H1 (cell line): ENCODE data around the gene USP17L11. TPM values are rescaled to one million over a fixed set of nuclear protein-coding genes. Genes with fewer than 3 reads are reported as not detected.
"Not testable (repeated sequence)": the region's sequence is repeated elsewhere in the genome, so short reads cannot be mapped to it uniquely, and the experiment has no call there.

Experiments
- CTCF ChIA-PET: fragments of 300-600 bp; sonication (Branson Sonifier 250); formaldehyde crosslinking; loops from one replicate; lab custom pipeline; 2021; ENCODE audit not compliant: partially characterized antibody; lab: Charles Lee
- POLR2A ChIA-PET: fragments of 300-600 bp; sonication (Branson Sonifier 250); formaldehyde crosslinking; loops from one replicate; lab custom pipeline; 2021; ENCODE audit warnings: inconsistent platforms; ENCODE audit not compliant: partially characterized antibody; lab: Charles Lee
- DNase-seq, 2 experiments: peaks; one replicate each; pipeline versions ENCODE4 v3.0.0 to v3.0.0-alpha.2; 2010 to 2022; ENCODE audit warnings: low spot score in 2 of 2, low read depth in 1 of 2, mixed read lengths in 1 of 2
- FAIRE-seq: peaks from 2 replicates; lab custom pipeline; 2011; peaks lifted over from hg19 to GRCh38; lab: Jason Lieb, UNC
- H2AFZ ChIP-seq: 2 replicates; pipeline ENCODE4 v1.8.1; 2012; ENCODE audit warnings: low read length, inconsistent platforms
- H2AK5ac ChIP-seq: 2 replicates; pipeline ENCODE4 v1.6.1; 2013; ENCODE audit warnings: low read depth, low read length
- H2BK120ac ChIP-seq: replicated peaks from 2 replicates; pipeline ENCODE3; 2013; ENCODE audit warnings: low read depth, low read length, inconsistent platforms
- H2BK12ac ChIP-seq: 2 replicates; pipeline ENCODE4 v1.6.1; 2013; ENCODE audit warnings: low read depth, low read length
- H2BK15ac ChIP-seq: 2 replicates; pipeline ENCODE4 v1.6.1; 2013; ENCODE audit warnings: low read length
- H2BK20ac ChIP-seq: 2 replicates; pipeline ENCODE4 v1.6.1; 2013; ENCODE audit warnings: low read length
- H2BK5ac ChIP-seq: 2 replicates; pipeline ENCODE4 v1.6.1; 2013; ENCODE audit warnings: low read depth, low read length
- H3K14ac ChIP-seq: 2 replicates; pipeline ENCODE4 v1.6.1; 2013; ENCODE audit warnings: inconsistent platforms; ENCODE audit not compliant: insufficient read length
- H3K18ac ChIP-seq: 2 replicates; pipeline ENCODE4 v1.6.1; 2013; ENCODE audit warnings: low read length; ENCODE audit errors: extremely low read depth
- H3K23ac ChIP-seq: 2 replicates; pipeline ENCODE4 v1.6.1; 2013; ENCODE audit warnings: inconsistent platforms; ENCODE audit not compliant: insufficient read length
- H3K23me2 ChIP-seq: 2 replicates; pipeline ENCODE4 v1.6.1; 2013; ENCODE audit warnings: low read depth, low read length
- H3K27ac ChIP-seq: 2 replicates; pipeline ENCODE4 v1.6.1; 2011; ENCODE audit warnings: low read depth, low read length, inconsistent platforms
- H3K27me3 ChIP-seq, 4 experiments: replicated peaks in 1 of 4; 1 replicate in 1 of 4; 2 replicates in 3 of 4; pipeline versions ENCODE4 v1.6.1 to v1.8.1; 2011 to 2013; ENCODE audit warnings: low read length in 3 of 4, mild to moderate bottlenecking in 3 of 4, inconsistent platforms in 2 of 4, mixed read lengths in 2 of 4, moderate library complexity in 1 of 4; ENCODE audit not compliant: control insufficient read depth in 3 of 4, insufficient read depth in 3 of 4; ENCODE audit errors: extremely low read depth in 1 of 4
- H3K36me3 ChIP-seq, 4 experiments: 2 replicates each; pipeline versions ENCODE4 v1.6.1 to v1.8.1; 2011 to 2013; ENCODE audit warnings: mild to moderate bottlenecking in 4 of 4, low read length in 3 of 4, moderate library complexity in 2 of 4, control low read depth in 1 of 4, inconsistent platforms in 1 of 4; ENCODE audit not compliant: insufficient read depth in 4 of 4, control insufficient read depth in 2 of 4
- H3K4ac ChIP-seq: replicated peaks from 2 replicates; pipeline ENCODE3; 2013; ENCODE audit warnings: low read length, low read depth, mixed read lengths, inconsistent platforms; ENCODE audit not compliant: insufficient read length
- H3K4me1 ChIP-seq, 4 experiments: replicated peaks in 1 of 4; 1 replicate in 1 of 4; 2 replicates in 3 of 4; pipeline versions ENCODE4 v1.6.1 to v1.8.1; 2011 to 2013; ENCODE audit warnings: low read length in 3 of 4, inconsistent platforms in 2 of 4, mixed read lengths in 1 of 4; ENCODE audit not compliant: insufficient read depth in 4 of 4, control insufficient read depth in 3 of 4
- H3K4me2 ChIP-seq, 2 experiments: 2 replicates each; pipeline versions ENCODE4 v1.6.1 to v1.8.1; 2011 to 2013; ENCODE audit warnings: low read depth in 2 of 2, low read length in 2 of 2, control low read depth in 1 of 2, inconsistent platforms in 1 of 2, mild to moderate bottlenecking in 1 of 2; ENCODE audit not compliant: insufficient read depth in 1 of 2
- H3K4me3 ChIP-seq, 4 experiments: fragments of 200-600, 300-600 bp in 1 of 4; sonication (generic), shearing (Covaris generic), sonication (Bioruptor Twin) in 1 of 4; 2 replicates each; pipeline versions ENCODE4 v1.5.1 to v1.8.1; 2011 to 2016; ENCODE audit warnings: low read length in 4 of 4, low read depth in 3 of 4, control low read depth in 2 of 4, inconsistent platforms in 2 of 4, mild to moderate bottlenecking in 2 of 4, mixed read lengths in 1 of 4, moderate library complexity in 1 of 4; ENCODE audit not compliant: insufficient read depth in 2 of 4; ENCODE audit errors: extremely low read depth in 1 of 4
- H3K56ac ChIP-seq: replicated peaks from 2 replicates; pipeline ENCODE3; 2013; ENCODE audit warnings: low read depth, mild to moderate bottlenecking, mixed read lengths, low read length, inconsistent platforms; ENCODE audit not compliant: insufficient read length
- H3K79me1 ChIP-seq: 2 replicates; pipeline ENCODE4 v1.6.1; 2013; ENCODE audit warnings: low read depth, low read length, control low read depth
- H3K79me2 ChIP-seq, 2 experiments: 2 replicates each; pipeline versions ENCODE4 v1.6.1 to v1.8.1; 2012 to 2013; ENCODE audit warnings: low read length in 2 of 2, mild to moderate bottlenecking in 2 of 2, inconsistent platforms in 1 of 2; ENCODE audit not compliant: insufficient read depth in 2 of 2, control insufficient read depth in 1 of 2
- H3K9ac ChIP-seq, 4 experiments: replicated peaks in 1 of 4; 1 replicate in 1 of 4; 2 replicates in 3 of 4; pipeline versions ENCODE4 v1.6.1 to v1.8.1; 2011 to 2013; ENCODE audit warnings: low read depth in 3 of 4, low read length in 3 of 4, control low read depth in 2 of 4, mild to moderate bottlenecking in 2 of 4, moderate library complexity in 2 of 4, inconsistent platforms in 1 of 4; ENCODE audit errors: extremely low read depth in 1 of 4
- H3K9me3 ChIP-seq, 2 experiments: 2 replicates each; pipeline versions ENCODE4 v1.6.1 to v1.8.1; 2012 to 2013; ENCODE audit warnings: mild to moderate bottlenecking in 2 of 2, moderate library complexity in 2 of 2, control low read depth in 1 of 2, inconsistent platforms in 1 of 2, low read depth in 1 of 2, low read length in 1 of 2, mixed read lengths in 1 of 2; ENCODE audit not compliant: insufficient read depth in 2 of 2
- H4K20me1 ChIP-seq, 2 experiments: replicated peaks in 1 of 2; 2 replicates each; pipeline versions ENCODE3 to v1.8.1; 2011 to 2013; ENCODE audit warnings: inconsistent platforms in 2 of 2, low read length in 2 of 2, mild to moderate bottlenecking in 1 of 2; ENCODE audit not compliant: insufficient read depth in 2 of 2, control insufficient read depth in 1 of 2
- H4K5ac ChIP-seq: 2 replicates; pipeline ENCODE4 v1.6.1; 2013; ENCODE audit warnings: low read length, low read depth, mixed read lengths, inconsistent platforms; ENCODE audit not compliant: insufficient read length
- H4K8ac ChIP-seq: 2 replicates; pipeline ENCODE4 v1.8.0; 2013; ENCODE audit warnings: mild to moderate bottlenecking, moderate library complexity, low read length, inconsistent platforms; ENCODE audit not compliant: insufficient read depth; ENCODE audit errors: extremely low read depth
- H4K91ac ChIP-seq: replicated peaks from 2 replicates; pipeline ENCODE3; 2013; ENCODE audit warnings: low read length, mixed read lengths, inconsistent platforms; ENCODE audit not compliant: insufficient read length
- WGBS, 2 experiments: shearing (Covaris generic) in 1 of 2; methylation state at CpG; one replicate each; pipeline versions ENCODE4 v1.1.6 to v1.1.7; 2013 to 2015; ENCODE audit warnings: low lambda C conversion rate in 2 of 2, mixed read lengths in 2 of 2, inconsistent platforms in 1 of 2, low coverage in 1 of 2, missing lambda C conversion rate in 1 of 2; ENCODE audit not compliant: insufficient replicate concordance in 2 of 2, insufficient coverage in 1 of 2, insufficient read length in 1 of 2; ENCODE audit errors: extremely low coverage in 1 of 2, missing lambda C conversion rate in 1 of 2; 5-methylcytosine and 5-hydroxymethylcytosine counted together
- polyA plus RNA-seq, 7 experiments: library from polyadenylated mRNA; depleted of rRNA in 3 of 7; stranded (reverse) in 5 of 7; unstranded in 2 of 7; fragments of >200 nt in 5 of 7; fragments of 200-250 nt in 2 of 7; gene quantifications; 1 replicate in 5 of 7; 2 replicates in 1 of 7; 4 replicates in 1 of 7; pipeline versions ENCODE4 v1.2.1 to v1.2.3, GENCODE V29; 2011 to 2013; ENCODE audit warnings: missing spikeins in 2 of 7, mixed read lengths in 2 of 7
- total RNA-seq: library from RNA; stranded (reverse); fragmentation: NEBNext Ultra II Directional; extraction: Animal tissue kit (Norgen Biotek cat#: 25700); gene quantifications from 2 replicates; pipeline ENCODE4 v1.2.1, GENCODE V29; 2021

Gene USP17L11
- total and polyA plus RNA-seq, 2 of the 8 experiments (the other 6 are each of a cell fraction or from before 2014, with no cell fraction given) = not detected

- CTCF ChIA-PET, H3K14ac ChIP-seq, H3K23me2 ChIP-seq, H2AFZ ChIP-seq, H3K27me3 ChIP-seq, H3K9me3 ChIP-seq, H3K36me3 ChIP-seq, H3K27ac ChIP-seq, H3K79me2 ChIP-seq, H3K4me2 ChIP-seq, H4K20me1 ChIP-seq, H4K91ac ChIP-seq, H2BK20ac ChIP-seq, H2BK12ac ChIP-seq, H4K8ac ChIP-seq, DNase-seq, H3K56ac ChIP-seq, H2BK120ac ChIP-seq, H2BK5ac ChIP-seq, H2AK5ac ChIP-seq, H3K79me1 ChIP-seq, H3K4me3 ChIP-seq, H4K5ac ChIP-seq, H3K4me1 ChIP-seq, H3K4ac ChIP-seq, H3K23ac ChIP-seq, H3K9ac ChIP-seq, H2BK15ac ChIP-seq, FAIRE-seq, H3K18ac ChIP-seq, POLR2A ChIA-PET: not testable (repeated sequence)
- no CpG with 5 or more reads among the region's 13 CpGs for WGBS, 2 experiments
These were observed 47.4 kb downstream of the USP17L11 start, which contains the start of gene USP17L21 for GRCh38 chr4:9262572-9262971. TSS of gene USP17L21 (plus strand) at chr4:9262872. CDS start at chr4:9262872, 0 bp downstream.

Other genes starting within 250 kb of the USP17L11 start
- gene FAM90A26, start 45.0 kb upstream of the USP17L11 start, total RNA-seq = not detected in 2 replicates
- 0.05 TPM in 1 of 2 replicates, not detected in the other for gene FAM90A26, start 45.0 kb upstream of the USP17L11 start, polyA plus RNA-seq (2011; rRNA removed)
- gene USP17L10, start 4.7 kb upstream of the USP17L11 start, total RNA-seq = not detected in 2 replicates
- not detected in 2 replicates for gene USP17L10, start 4.7 kb upstream of the USP17L11 start, polyA plus RNA-seq (2011; rRNA removed)
- not detected in 2 replicates for gene USP17L12, start 4.7 kb downstream of the USP17L11 start, total RNA-seq
- gene USP17L12, start 4.7 kb downstream of the USP17L11 start, polyA plus RNA-seq (2011; rRNA removed) = not detected in 2 replicates
- not detected in 2 replicates for gene USP17L13, start 9.5 kb downstream of the USP17L11 start, total RNA-seq
- not detected in 2 replicates for gene USP17L13, start 9.5 kb downstream of the USP17L11 start, polyA plus RNA-seq (2011; rRNA removed)
- not detected in 2 replicates for gene USP17L15, start 19.0 kb downstream of the USP17L11 start, total RNA-seq
- gene USP17L15, start 19.0 kb downstream of the USP17L11 start, polyA plus RNA-seq (2011; rRNA removed) = not detected in 2 replicates
- gene USP17L17, start 28.5 kb downstream of the USP17L11 start, total RNA-seq = not detected in 2 replicates
- gene USP17L17, start 28.5 kb downstream of the USP17L11 start, polyA plus RNA-seq (2011; rRNA removed) = not detected in 2 replicates
- not detected in 2 replicates for gene USP17L18, start 33.2 kb downstream of the USP17L11 start, total RNA-seq
- not detected in 2 replicates for gene USP17L18, start 33.2 kb downstream of the USP17L11 start, polyA plus RNA-seq (2011; rRNA removed)
- gene USP17L19, start 38.0 kb downstream of the USP17L11 start, total RNA-seq = not detected in 2 replicates
- gene USP17L19, start 38.0 kb downstream of the USP17L11 start, polyA plus RNA-seq (2011; rRNA removed) = not detected in 2 replicates
- not detected in 2 replicates for gene USP17L20, start 42.7 kb downstream of the USP17L11 start, total RNA-seq
- gene USP17L20, start 42.7 kb downstream of the USP17L11 start, polyA plus RNA-seq (2011; rRNA removed) = not detected in 2 replicates
- not detected in 2 replicates for gene USP17L21, start 47.5 kb downstream of the USP17L11 start, total RNA-seq
- gene USP17L21, start 47.5 kb downstream of the USP17L11 start, polyA plus RNA-seq (2011; rRNA removed) = not detected in 2 replicates
- not detected in 2 replicates for gene USP17L22, start 52.2 kb downstream of the USP17L11 start, total RNA-seq
- gene USP17L22, start 52.2 kb downstream of the USP17L11 start, polyA plus RNA-seq (2011; rRNA removed) = not detected in 2 replicates
- gene USP17L24, start 109.8 kb downstream of the USP17L11 start, total RNA-seq = not detected in 2 replicates
- not detected in 2 replicates for gene USP17L24, start 109.8 kb downstream of the USP17L11 start, polyA plus RNA-seq (2011; rRNA removed)
- gene USP17L25, start 114.5 kb downstream of the USP17L11 start, total RNA-seq = not detected in 2 replicates
- gene USP17L25, start 114.5 kb downstream of the USP17L11 start, polyA plus RNA-seq (2011; rRNA removed) = not detected in 2 replicates
- not detected in 2 replicates for gene USP17L26, start 119.3 kb downstream of the USP17L11 start, total RNA-seq
- not detected in 2 replicates for gene USP17L26, start 119.3 kb downstream of the USP17L11 start, polyA plus RNA-seq (2011; rRNA removed)
- not detected in 2 replicates for gene USP17L5, start 124.0 kb downstream of the USP17L11 start, total RNA-seq
- gene USP17L5, start 124.0 kb downstream of the USP17L11 start, polyA plus RNA-seq (2011; rRNA removed) = not detected in 2 replicates
- not detected in 2 replicates for gene USP17L27, start 128.7 kb downstream of the USP17L11 start, total RNA-seq
- gene USP17L27, start 128.7 kb downstream of the USP17L11 start, polyA plus RNA-seq (2011; rRNA removed) = not detected in 2 replicates
- not detected in 2 replicates for gene USP17L28, start 133.5 kb downstream of the USP17L11 start, total RNA-seq
- not detected in 2 replicates for gene USP17L28, start 133.5 kb downstream of the USP17L11 start, polyA plus RNA-seq (2011; rRNA removed)
- gene USP17L29, start 138.2 kb downstream of the USP17L11 start, total RNA-seq = not detected in 2 replicates
- not detected in 2 replicates for gene USP17L29, start 138.2 kb downstream of the USP17L11 start, polyA plus RNA-seq (2011; rRNA removed)
- gene USP17L30, start 147.7 kb downstream of the USP17L11 start, total RNA-seq = not detected in 2 replicates
- gene USP17L30, start 147.7 kb downstream of the USP17L11 start, polyA plus RNA-seq (2011; rRNA removed) = not detected in 2 replicates
- not detected in 2 replicates for gene DEFB131A, start 229.0 kb downstream of the USP17L11 start, total RNA-seq
- not detected in 2 replicates for gene DEFB131A, start 229.0 kb downstream of the USP17L11 start, polyA plus RNA-seq (2011; rRNA removed)